A673 (cell line): ENCODE measurements around the gene DDAH1.

Source experiments
- EZH2 ChIP-seq: fragments of 200-600 bp; sonication (generic); IDR thresholded peaks from 2 replicates; pipeline ENCODE4 v1.6.1; 2017; ENCODE audit warnings: borderline replicate concordance, low read depth, mild to moderate bottlenecking, mixed read lengths, antibody characterized with exemption, low read length; ENCODE audit not compliant: poor library complexity, severe bottlenecking
- TF ChIP-seq, protein P1 (sequence below): fragments of 300-800, 200-600 bp; sonication (generic); conservative IDR thresholded peaks from 2 replicates; pipeline ENCODE4 v1.5.1; 2017; ENCODE audit warnings: low read depth, mild to moderate bottlenecking, antibody characterized with exemption, low read length, moderate library complexity, mixed read lengths

DNA sequence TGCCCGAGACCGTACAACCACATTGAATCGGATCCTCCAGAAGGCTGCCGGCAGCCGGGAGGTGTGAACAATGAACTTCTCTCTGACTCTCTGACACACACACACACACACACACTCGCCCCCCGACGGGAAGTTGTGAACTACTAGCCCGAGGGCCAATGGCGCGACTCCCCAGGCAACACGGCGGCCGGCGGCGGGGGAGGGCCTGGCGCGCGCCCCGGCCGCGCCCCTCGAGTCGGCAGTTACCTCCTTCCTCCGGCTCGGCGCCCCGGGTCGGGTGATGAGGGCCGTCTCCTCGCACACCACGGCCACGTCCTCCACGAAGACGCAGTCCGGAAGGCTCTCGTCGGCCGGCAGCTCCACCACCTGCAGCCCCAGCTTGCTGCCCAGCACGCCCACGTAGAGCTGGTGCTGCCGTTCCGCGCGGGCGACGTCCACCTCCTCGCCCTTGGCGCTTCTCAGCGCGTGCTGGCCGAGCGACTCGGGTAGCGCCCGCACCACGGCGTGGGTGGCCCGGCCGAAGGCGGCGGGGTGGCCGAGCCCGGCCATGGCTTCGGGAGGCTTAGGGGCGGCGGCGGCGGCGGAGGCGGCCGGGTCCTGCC, 361 bp downstream of the DDAH1 start:
- TF ChIP-seq, protein P1, sequence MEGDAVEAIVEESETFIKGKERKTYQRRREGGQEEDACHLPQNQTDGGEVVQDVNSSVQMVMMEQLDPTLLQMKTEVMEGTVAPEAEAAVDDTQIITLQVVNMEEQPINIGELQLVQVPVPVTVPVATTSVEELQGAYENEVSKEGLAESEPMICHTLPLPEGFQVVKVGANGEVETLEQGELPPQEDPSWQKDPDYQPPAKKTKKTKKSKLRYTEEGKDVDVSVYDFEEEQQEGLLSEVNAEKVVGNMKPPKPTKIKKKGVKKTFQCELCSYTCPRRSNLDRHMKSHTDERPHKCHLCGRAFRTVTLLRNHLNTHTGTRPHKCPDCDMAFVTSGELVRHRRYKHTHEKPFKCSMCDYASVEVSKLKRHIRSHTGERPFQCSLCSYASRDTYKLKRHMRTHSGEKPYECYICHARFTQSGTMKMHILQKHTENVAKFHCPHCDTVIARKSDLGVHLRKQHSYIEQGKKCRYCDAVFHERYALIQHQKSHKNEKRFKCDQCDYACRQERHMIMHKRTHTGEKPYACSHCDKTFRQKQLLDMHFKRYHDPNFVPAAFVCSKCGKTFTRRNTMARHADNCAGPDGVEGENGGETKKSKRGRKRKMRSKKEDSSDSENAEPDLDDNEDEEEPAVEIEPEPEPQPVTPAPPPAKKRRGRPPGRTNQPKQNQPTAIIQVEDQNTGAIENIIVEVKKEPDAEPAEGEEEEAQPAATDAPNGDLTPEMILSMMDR: no peak
- TF ChIP-seq EZH2: no peak
